Measurements from ENCODE around the gene EEF1G. TPM values are rescaled to one million over a fixed set of nuclear protein-coding genes. Genes with fewer than 3 reads are reported as not detected.

The EEF1G gene
- total RNA-seq, 4 donors from 2014 or later, result 337 to 1,276 (median 1,207) TPM

DNA sequence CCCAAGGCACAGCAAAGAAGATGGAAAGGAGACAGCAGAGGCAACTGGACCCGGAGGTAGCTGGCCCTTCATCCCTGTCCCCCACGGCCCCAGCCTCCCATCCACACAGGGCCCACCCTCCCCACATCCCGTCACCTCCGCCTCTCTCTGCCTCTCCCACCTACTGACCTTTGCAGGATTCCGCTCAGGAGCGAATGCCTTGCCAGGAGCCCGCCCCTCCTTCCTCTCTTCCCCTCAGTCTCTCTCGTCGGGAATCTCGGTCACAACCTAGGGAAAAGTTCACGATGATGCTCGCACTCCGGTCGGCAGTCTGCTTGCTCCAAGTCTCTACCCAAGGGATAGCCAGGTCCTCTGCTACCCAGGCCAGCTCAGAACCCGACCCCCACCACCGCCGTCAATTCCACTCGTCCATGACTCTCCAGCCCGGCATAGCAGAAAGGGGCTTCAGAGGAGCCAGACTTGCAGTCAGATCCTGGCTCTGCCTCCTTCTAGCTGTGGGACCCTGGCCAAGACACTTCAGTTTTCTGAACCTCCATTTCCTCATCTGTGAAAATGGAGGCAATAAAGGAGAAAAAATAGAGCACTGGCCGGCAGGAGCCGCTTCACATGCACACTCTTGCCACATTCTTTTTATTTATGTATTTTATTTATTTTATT, 37.3 kb downstream of the EEF1G start:
- in situ Hi-C loops (cut with MboI; ENCODE audit: low pct_ligation_motif_present in 1 of 4, low pct_unique_long_range_greater_than_20kb in 1 of 4, low sequenced_read_pairs in 3 of 4), result no loop called here
- no peak for TF ChIP-seq CTCF (IDR thresholded peaks at IDR 0.05)
- no peak for TF ChIP-seq POLR2A (IDR thresholded peaks at IDR 0.05)
- TF ChIP-seq EP300 (IDR thresholded peaks at IDR 0.05; ENCODE audit: low read depth), result no peak
- no peak for TF ChIP-seq POLR2AphosphoS5 (IDR thresholded peaks at IDR 0.05)
- DNase-seq, result no peak
- peaks cover 0 to 43% (median 23%) of the 10 kb centered on the region in 4 donors for H3K36me3 ChIP-seq
- no peaks in the 10 kb centered on the region for H3K27me3 ChIP-seq
- no peak overlapping the region for H3K4me3 ChIP-seq
- 60 to 69% methylated on average over 2 to 21 of the region's 21 CpGs for WGBS, 2 donors (ENCODE audit: low coverage in 1 of 2)
- no peaks in the 10 kb centered on the region for H3K9me3 ChIP-seq
- peak overlapping the region; percentile 96 to 100 (median 97) for H3K27ac ChIP-seq
- peaks cover 49 to 54% (median 51%) of the 10 kb centered on the region in 4 donors for H3K4me1 ChIP-seq
- intact Hi-C loops (cut with DNase I; ENCODE audit: low total_unique reads), result no loop called here

DNA sequence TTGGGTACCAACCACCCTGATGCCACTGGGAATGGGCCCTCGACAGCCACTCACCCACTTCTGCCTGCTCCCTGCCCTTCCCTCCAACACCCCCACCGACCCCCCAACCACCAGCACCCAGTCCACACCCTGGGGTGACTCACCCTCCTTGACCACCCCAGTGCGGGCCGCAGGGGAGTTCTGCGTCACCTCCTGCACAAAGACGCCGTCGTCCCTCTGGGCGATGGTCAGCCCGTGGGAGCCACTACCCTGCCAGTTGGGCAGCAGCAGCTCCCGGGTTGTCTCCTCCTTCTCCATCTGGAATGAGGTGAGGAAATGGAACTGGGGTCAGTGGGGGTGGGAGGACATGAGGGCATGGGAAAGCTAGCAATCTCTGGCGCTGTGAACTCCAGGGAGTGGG, 37.9 kb downstream of the EEF1G start:
- WGBS, 2 donors (ENCODE audit: low coverage in 1 of 2), result 81% methylated on average over 12 of the region's 12 CpGs; no CpG with 5 or more reads in 1 of the 2 donors
- peak overlapping the region in 2 of 4 donors; percentile 97 for H3K27ac ChIP-seq
- H3K36me3 ChIP-seq, result peaks cover 0 to 50% (median 26%) of the 10 kb centered on the region in 4 donors
- H3K4me3 ChIP-seq, result no peak overlapping the region
- no peak for TF ChIP-seq EP300 (IDR thresholded peaks at IDR 0.05; ENCODE audit: low read depth)
- TF ChIP-seq POLR2AphosphoS5 (IDR thresholded peaks at IDR 0.05), result no peak
- TF ChIP-seq POLR2A (IDR thresholded peaks at IDR 0.05), result no peak
- no peak for TF ChIP-seq CTCF (IDR thresholded peaks at IDR 0.05)
- H3K27me3 ChIP-seq, result no peaks in the 10 kb centered on the region
- H3K9me3 ChIP-seq, result no peaks in the 10 kb centered on the region
- in situ Hi-C loops (cut with MboI; ENCODE audit: low pct_ligation_motif_present in 1 of 4, low pct_unique_long_range_greater_than_20kb in 1 of 4, low sequenced_read_pairs in 3 of 4) (no loop called here), intact Hi-C loops (cut with DNase I; ENCODE audit: low total_unique reads) (no loop called here)
- no peak for DNase-seq
- peaks cover 43 to 50% (median 45%) of the 10 kb centered on the region in 4 donors for H3K4me1 ChIP-seq

DNA sequence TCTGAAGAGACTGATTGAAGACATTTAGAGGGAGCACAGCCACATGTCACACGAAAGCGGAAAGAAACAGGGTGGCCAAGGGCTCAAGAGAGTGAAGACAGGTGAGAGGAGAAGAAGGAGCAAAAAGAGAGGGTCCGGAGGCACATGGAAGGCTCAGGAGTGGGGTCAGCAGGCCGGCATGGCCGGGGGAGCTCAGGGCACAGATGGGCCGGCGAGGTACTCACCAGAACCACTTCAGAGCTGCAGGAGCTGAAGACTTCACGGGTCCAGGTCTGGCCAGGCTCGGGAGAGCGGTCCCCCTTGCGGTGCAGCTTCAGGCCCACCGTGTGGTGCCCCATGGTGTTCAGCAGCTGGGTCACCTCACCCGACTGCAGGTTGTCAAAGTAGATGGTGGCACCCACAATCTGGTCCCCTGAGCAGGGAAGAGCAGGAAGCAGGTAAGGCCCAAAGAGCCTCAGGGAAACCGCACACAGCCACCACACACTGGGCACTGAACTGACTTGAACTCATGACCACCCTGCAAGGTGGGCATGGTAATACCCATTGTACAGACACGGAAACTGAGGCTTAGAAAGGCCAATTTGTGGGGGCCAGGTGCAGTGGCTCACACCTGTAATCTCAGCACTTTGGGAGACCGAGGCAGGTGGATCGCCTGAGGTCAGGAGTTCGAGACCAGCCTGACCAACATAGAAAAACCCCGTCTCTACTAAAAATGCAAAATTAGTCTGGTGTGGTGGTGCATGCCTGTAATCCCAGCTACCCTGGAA, 38.7 kb downstream of the EEF1G start:
- in situ Hi-C loops (cut with MboI; ENCODE audit: low pct_ligation_motif_present in 1 of 4, low pct_unique_long_range_greater_than_20kb in 1 of 4, low sequenced_read_pairs in 3 of 4), result no loop called here
- peaks cover 0 to 56% (median 31%) of the 10 kb centered on the region in 4 donors for H3K36me3 ChIP-seq

More for the DNA sequence above, 38.7 kb downstream of the EEF1G start:
- no peak for DNase-seq
- no peak for TF ChIP-seq POLR2A (IDR thresholded peaks at IDR 0.05)
- TF ChIP-seq POLR2AphosphoS5 (IDR thresholded peaks at IDR 0.05), result no peak
- no peak for TF ChIP-seq EP300 (IDR thresholded peaks at IDR 0.05; ENCODE audit: low read depth)
- TF ChIP-seq CTCF (IDR thresholded peaks at IDR 0.05), result no peak
- intact Hi-C loops (cut with DNase I; ENCODE audit: low total_unique reads), result no loop called here
- Histone ChIP-seq H3K27ac (no peak overlapping the region), H3K4me3 (no peak overlapping the region), H3K4me1 (peaks cover 35 to 41% (median 37%) of the 10 kb centered on the region in 4 donors), H3K9me3 (no peaks in the 10 kb centered on the region), H3K27me3 (no peaks in the 10 kb centered on the region)
- WGBS, 2 donors (ENCODE audit: low coverage in 1 of 2), result 86 to 93% methylated on average over 2 to 19 of the region's 19 CpGs

All from transverse colon (tissue), 4 donors.